Melanocyte of skin (primary cell): ENCODE measurements around the gene MSMB. TPM values are rescaled to one million over a fixed set of nuclear protein-coding genes. Genes with fewer than 3 reads are reported as not detected.

Source experiments
- small RNA-seq, 2 donors: library from RNA; depleted of rRNA; stranded (forward); fragments of <200 nt; gene quantifications; one replicate each; pipeline ENCODE3, GENCODE V24; 2012
- total RNA-seq, 2 donors: library from RNA; depleted of rRNA; stranded (reverse); fragments of >200 nt; gene quantifications; 2 replicates each; pipeline ENCODE4 v1.2.3, GENCODE V29; 2012

Gene MSMB
- not detected for total RNA-seq

GRCh38 chr10:46046261-46046660 is at the start of gene MSMB:
MSMB (minus strand) TSS chr10:46046269; CDS start chr10:46046237, 32 bp downstream.

GRCh38 chr10:46030091-46030937 is 15.8 kb downstream of the MSMB start, which contains the start of gene NCOA4:
NCOA4 (minus strand) TSS chr10:46030623; CDS start chr10:46016680, 13,943 bp downstream.

Small RNA genes within 50 kb of the gene (small RNA-seq; reads per million reads assigned to genes)
- 0 reads per million in 2 donors for gene SNORA74C-1

Other genes starting within 250 kb of the MSMB start
- 1 to 10 TPM; 4.1 to 6.3 TPM for gene AGAP4, start 198.8 kb downstream of the MSMB start, total RNA-seq
- 10 to 100 TPM; 49.6 to 95.9 TPM for gene TIMM23, start 73.8 kb downstream of the MSMB start, total RNA-seq
- 100 to 1,000 TPM; 175 to 190 TPM for gene NCOA4, start 15.6 kb downstream of the MSMB start, total RNA-seq
- gene ANTXRL, start 240.7 kb upstream of the MSMB start, total RNA-seq, result not detected